Suprapubic skin (tissue), 3 donors: ENCODE results near the gene TDRD9.

Experiments
- POLR2AphosphoS5 ChIP-seq, 3 donors: sonication (generic); formaldehyde crosslinking; IDR thresholded peaks; one replicate each; pipeline ENCODE4 v1.6.1; 2017; ENCODE audit warnings: antibody characterized with exemption in 3 of 3
- TF ChIP-seq, protein P1 (sequence below), 2 donors: fragments of 200-600 bp in 1 of 2; fragments of 450-650 bp in 1 of 2; sonication (generic) in 1 of 2; IDR thresholded peaks; one replicate each; pipeline ENCODE4 v1.5.1; 2016 to 2019; ENCODE audit warnings: antibody characterized with exemption in 2 of 2, mild to moderate bottlenecking in 1 of 2, moderate library complexity in 1 of 2

DNA sequence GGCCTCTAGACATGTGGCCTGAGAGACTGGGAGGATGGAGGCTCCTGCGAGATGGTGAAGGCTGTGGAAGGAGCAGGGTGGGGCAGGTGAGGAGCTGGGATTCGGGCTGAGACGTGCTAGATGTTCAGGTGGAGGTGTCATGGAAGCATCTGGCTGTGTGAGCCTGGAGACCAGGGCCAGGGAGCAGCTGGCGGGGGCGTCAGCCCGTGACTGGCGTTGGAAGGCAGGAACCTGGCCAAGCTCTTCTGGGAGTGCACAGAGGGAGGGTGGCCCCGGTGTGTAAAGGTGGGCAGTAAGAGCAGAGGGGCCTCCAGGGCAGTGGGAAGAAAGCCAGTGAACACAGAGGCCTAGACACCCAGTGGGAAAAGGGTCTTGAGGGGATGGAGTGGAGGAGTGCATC lies 69.1 kb downstream of the TDRD9 start:
- TF ChIP-seq, protein P1, sequence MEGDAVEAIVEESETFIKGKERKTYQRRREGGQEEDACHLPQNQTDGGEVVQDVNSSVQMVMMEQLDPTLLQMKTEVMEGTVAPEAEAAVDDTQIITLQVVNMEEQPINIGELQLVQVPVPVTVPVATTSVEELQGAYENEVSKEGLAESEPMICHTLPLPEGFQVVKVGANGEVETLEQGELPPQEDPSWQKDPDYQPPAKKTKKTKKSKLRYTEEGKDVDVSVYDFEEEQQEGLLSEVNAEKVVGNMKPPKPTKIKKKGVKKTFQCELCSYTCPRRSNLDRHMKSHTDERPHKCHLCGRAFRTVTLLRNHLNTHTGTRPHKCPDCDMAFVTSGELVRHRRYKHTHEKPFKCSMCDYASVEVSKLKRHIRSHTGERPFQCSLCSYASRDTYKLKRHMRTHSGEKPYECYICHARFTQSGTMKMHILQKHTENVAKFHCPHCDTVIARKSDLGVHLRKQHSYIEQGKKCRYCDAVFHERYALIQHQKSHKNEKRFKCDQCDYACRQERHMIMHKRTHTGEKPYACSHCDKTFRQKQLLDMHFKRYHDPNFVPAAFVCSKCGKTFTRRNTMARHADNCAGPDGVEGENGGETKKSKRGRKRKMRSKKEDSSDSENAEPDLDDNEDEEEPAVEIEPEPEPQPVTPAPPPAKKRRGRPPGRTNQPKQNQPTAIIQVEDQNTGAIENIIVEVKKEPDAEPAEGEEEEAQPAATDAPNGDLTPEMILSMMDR (IDR thresholded peaks at IDR 0.05), result no peak
- no peak for TF ChIP-seq POLR2AphosphoS5 (IDR thresholded peaks at IDR 0.05)
